SK-N-SH treated with all-trans-retinoic acid at 6 μM for 48 hours (cell line): ENCODE measurements around the gene NCBP3.
"Not testable (repeated sequence)": the region's sequence is repeated elsewhere in the genome, so short reads cannot be mapped to it uniquely, and the experiment has no call there.

Experiments
- ATAC-seq: fragments of 200-7000 bp; cut with Tn5 transposase; 3 replicates; pipeline ENCODE4 v1.9.1; 2020; ENCODE audit warnings: mild to moderate bottlenecking, moderate library complexity
- ARNTL ChIP-seq: fragments of 450-650 bp; formaldehyde crosslinking; IDR thresholded peaks from 2 replicates; pipeline ENCODE4 v1.5.0; 2020; ENCODE audit warnings: low read depth, mild to moderate bottlenecking, moderate library complexity, borderline replicate concordance
- BACH2 ChIP-seq: fragments of 250-450 bp; sonication (Bioruptor Pico); IDR thresholded peaks from 2 replicates; pipeline ENCODE4 v1.9.0; 2021; ENCODE audit warnings: mild to moderate bottlenecking, borderline replicate concordance
- CSDC2 ChIP-seq: fragments of 250-450 bp; sonication (Bioruptor Pico); IDR thresholded peaks from 2 replicates; pipeline ENCODE4 v1.5.0; 2020; ENCODE audit warnings: mild to moderate bottlenecking, moderate library complexity
- ESRRG ChIP-seq: fragments of 250-450 bp; sonication (Bioruptor Pico); IDR thresholded peaks from 2 replicates; pipeline ENCODE4 v1.6.1; 2021; ENCODE audit warnings: mild to moderate bottlenecking
- GLIS3 ChIP-seq: fragments of 250-450 bp; sonication (Bioruptor Pico); IDR thresholded peaks from 2 replicates; pipeline ENCODE4 v1.5.0; 2020; ENCODE audit warnings: mild to moderate bottlenecking, moderate library complexity
- ISL1 ChIP-seq: fragments of 250-450 bp; sonication (Bioruptor Pico); IDR thresholded peaks from 2 replicates; pipeline ENCODE4 v2.1.2; 2022; ENCODE audit warnings: mild to moderate bottlenecking, moderate library complexity
- OSR1 ChIP-seq: fragments of 250-450 bp; sonication (Bioruptor Pico); IDR thresholded peaks from 2 replicates; pipeline ENCODE4 v1.8.0; 2022; ENCODE audit warnings: moderate library complexity, mild to moderate bottlenecking, inconsistent platforms
- PPARA ChIP-seq: fragments of 250-450 bp; sonication (Bioruptor Pico); IDR thresholded peaks from 2 replicates; pipeline ENCODE4 v1.5.0; 2020; ENCODE audit warnings: mild to moderate bottlenecking, borderline replicate concordance
- SNAI2 ChIP-seq: fragments of 250-450 bp; sonication (Bioruptor Pico); IDR thresholded peaks from 2 replicates; pipeline ENCODE4 v1.5.0; 2020; ENCODE audit warnings: mild to moderate bottlenecking, moderate library complexity
- TCF4 ChIP-seq: fragments of 250-450 bp; sonication (Bioruptor Pico); IDR thresholded peaks from 2 replicates; pipeline ENCODE4 v1.8.0; 2021; ENCODE audit warnings: mild to moderate bottlenecking, moderate library complexity, borderline replicate concordance
- TOX ChIP-seq: fragments of 250-450 bp; sonication (Bioruptor Pico); IDR thresholded peaks from 2 replicates; pipeline ENCODE4 v1.8.0; 2021; ENCODE audit warnings: mild to moderate bottlenecking, moderate library complexity, borderline replicate concordance
- ZC3H10 ChIP-seq: fragments of 250-450 bp; sonication (Bioruptor Pico); IDR thresholded peaks from 2 replicates; pipeline ENCODE4 v1.5.1; 2021; ENCODE audit warnings: mild to moderate bottlenecking, moderate library complexity
- ZFP3 ChIP-seq: fragments of 250-450 bp; sonication (Bioruptor Pico); IDR thresholded peaks from 2 replicates; pipeline ENCODE4 v1.5.0; 2020; ENCODE audit warnings: mild to moderate bottlenecking, moderate library complexity
- ZFP30 ChIP-seq: fragments of 450-650 bp; formaldehyde crosslinking; IDR thresholded peaks from 2 replicates; pipeline ENCODE4 v1.5.0; 2022; ENCODE audit warnings: mild to moderate bottlenecking, moderate library complexity
- ZNF565 ChIP-seq: fragments of 450-650 bp; formaldehyde crosslinking; conservative IDR thresholded peaks from 2 replicates; pipeline ENCODE4 v1.5.0; 2020; ENCODE audit warnings: low read depth, mild to moderate bottlenecking, moderate library complexity
- ZNF70 ChIP-seq: fragments of 450-650 bp; formaldehyde crosslinking; IDR thresholded peaks from 2 replicates; pipeline ENCODE4 v1.5.0; 2020; ENCODE audit warnings: mild to moderate bottlenecking, moderate library complexity
- TF ChIP-seq, protein P1 (sequence below): fragments of 250-450 bp; sonication (Bioruptor Pico); IDR thresholded peaks from 2 replicates; pipeline ENCODE4 v1.8.0; 2021; ENCODE audit warnings: low read depth, mild to moderate bottlenecking, moderate library complexity, borderline replicate concordance
- TF ChIP-seq, protein P2 (sequence below): fragments of 250-450 bp; sonication (Bioruptor Pico); IDR thresholded peaks from 2 replicates; pipeline ENCODE4 v1.5.1; 2021; ENCODE audit warnings: mild to moderate bottlenecking, moderate library complexity
- TF ChIP-seq, protein P3 (sequence below): fragments of 250-450 bp; sonication (Bioruptor Pico); IDR thresholded peaks from 2 replicates; pipeline ENCODE4 v1.5.1; 2020; ENCODE audit warnings: low read depth, mild to moderate bottlenecking, moderate library complexity
- TF ChIP-seq, protein P4 (sequence below): fragments of 250-450 bp; sonication (Bioruptor Pico); IDR thresholded peaks from 2 replicates; pipeline ENCODE4 v1.8.0; 2020; ENCODE audit warnings: mild to moderate bottlenecking, moderate library complexity, borderline replicate concordance

Gene NCBP3

DNA sequence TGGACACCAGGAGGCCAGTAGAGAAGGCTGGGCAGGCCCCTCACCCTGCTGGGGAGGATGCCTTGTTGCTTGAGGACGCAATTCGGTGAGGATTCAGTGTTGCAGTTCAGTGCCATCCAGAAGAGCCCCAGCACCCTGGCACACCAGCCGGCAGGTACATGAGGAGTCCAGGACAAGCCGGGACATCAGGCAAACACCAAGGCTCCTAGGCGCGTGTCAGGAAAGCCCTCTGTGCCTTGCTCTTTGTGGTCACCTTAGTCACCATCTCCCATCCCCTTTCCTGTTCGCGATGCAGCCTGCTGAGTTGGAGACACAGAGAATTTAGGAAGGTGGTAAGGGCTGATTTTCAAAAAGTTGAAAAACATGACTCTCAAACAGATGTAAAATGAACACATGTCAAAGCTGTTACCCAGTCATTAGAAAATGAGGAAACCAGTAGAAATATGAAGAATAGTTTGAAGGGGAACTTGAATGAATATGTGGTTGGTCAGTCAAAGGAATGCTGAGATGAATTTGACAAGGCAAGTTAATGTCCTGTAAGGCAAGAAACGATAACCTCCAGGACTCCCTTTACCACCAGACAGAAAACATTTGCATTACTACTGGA, 2.3 kb upstream of the NCBP3 start:
- TF ChIP-seq, protein P1, sequence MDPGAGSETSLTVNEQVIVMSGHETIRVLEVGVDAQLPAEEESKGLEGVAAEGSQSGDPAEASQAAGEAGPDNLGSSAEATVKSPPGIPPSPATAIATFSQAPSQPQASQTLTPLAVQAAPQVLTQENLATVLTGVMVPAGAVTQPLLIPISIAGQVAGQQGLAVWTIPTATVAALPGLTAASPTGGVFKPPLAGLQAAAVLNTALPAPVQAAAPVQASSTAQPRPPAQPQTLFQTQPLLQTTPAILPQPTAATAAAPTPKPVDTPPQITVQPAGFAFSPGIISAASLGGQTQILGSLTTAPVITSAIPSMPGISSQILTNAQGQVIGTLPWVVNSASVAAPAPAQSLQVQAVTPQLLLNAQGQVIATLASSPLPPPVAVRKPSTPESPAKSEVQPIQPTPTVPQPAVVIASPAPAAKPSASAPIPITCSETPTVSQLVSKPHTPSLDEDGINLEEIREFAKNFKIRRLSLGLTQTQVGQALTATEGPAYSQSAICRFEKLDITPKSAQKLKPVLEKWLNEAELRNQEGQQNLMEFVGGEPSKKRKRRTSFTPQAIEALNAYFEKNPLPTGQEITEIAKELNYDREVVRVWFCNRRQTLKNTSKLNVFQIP (CRISPR knock-in tag), result no peak
- no peak for ATAC-seq

DNA sequence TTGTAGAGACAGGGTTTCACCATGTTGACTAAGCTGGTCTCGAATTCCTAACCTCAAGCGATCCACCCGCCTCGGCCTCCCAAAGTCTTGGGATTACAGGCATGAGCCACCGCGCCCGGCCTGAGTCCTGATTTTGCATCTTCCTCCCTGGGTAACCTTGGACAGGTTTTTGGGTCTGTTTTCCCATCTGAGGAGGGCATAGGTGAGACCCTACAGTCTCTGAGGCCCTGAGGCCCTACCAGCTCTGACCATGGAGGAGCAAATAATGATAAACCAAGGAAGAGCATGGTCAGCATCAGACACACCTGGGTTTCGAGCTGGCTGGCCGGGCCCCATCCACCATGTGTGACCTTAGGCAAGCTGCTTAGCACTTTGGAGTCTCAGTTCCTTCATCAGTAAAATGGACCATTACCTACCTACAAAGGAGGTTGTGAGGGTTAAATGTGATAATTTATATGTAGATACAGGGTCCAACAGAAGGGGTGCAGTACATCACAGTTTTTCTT, 1.2 kb upstream of the NCBP3 start:
- TF ChIP-seq ZFP3 (CRISPR knock-in tag) (no peak), OSR1 (CRISPR knock-in tag) (no peak), TOX (no peak), SNAI2 (CRISPR knock-in tag) (no peak), ISL1 (CRISPR knock-in tag) (no peak), ZFP30 (no peak), ARNTL (CRISPR knock-in tag) (no peak), ZNF70 (CRISPR knock-in tag) (no peak), GLIS3 (CRISPR knock-in tag) (no peak), CSDC2 (CRISPR knock-in tag) (no peak), TCF4 (CRISPR knock-in tag) (no peak), PPARA (no peak), BACH2 (CRISPR knock-in tag) (no peak)
- TF ChIP-seq, protein P2, sequence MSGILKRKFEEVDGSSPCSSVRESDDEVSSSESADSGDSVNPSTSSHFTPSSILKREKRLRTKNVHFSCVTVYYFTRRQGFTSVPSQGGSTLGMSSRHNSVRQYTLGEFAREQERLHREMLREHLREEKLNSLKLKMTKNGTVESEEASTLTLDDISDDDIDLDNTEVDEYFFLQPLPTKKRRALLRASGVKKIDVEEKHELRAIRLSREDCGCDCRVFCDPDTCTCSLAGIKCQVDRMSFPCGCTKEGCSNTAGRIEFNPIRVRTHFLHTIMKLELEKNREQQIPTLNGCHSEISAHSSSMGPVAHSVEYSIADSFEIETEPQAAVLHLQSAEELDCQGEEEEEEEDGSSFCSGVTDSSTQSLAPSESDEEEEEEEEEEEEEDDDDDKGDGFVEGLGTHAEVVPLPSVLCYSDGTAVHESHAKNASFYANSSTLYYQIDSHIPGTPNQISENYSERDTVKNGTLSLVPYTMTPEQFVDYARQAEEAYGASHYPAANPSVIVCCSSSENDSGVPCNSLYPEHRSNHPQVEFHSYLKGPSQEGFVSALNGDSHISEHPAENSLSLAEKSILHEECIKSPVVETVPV (CRISPR knock-in tag), result no peak
- TF ChIP-seq, protein P3, sequence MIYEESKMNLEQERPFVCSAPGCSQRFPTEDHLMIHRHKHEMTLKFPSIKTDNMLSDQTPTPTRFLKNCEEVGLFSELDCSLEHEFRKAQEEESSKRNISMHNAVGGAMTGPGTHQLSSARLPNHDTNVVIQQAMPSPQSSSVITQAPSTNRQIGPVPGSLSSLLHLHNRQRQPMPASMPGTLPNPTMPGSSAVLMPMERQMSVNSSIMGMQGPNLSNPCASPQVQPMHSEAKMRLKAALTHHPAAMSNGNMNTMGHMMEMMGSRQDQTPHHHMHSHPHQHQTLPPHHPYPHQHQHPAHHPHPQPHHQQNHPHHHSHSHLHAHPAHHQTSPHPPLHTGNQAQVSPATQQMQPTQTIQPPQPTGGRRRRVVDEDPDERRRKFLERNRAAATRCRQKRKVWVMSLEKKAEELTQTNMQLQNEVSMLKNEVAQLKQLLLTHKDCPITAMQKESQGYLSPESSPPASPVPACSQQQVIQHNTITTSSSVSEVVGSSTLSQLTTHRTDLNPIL, result no peak
- ATAC-seq, result no peak

DNA sequence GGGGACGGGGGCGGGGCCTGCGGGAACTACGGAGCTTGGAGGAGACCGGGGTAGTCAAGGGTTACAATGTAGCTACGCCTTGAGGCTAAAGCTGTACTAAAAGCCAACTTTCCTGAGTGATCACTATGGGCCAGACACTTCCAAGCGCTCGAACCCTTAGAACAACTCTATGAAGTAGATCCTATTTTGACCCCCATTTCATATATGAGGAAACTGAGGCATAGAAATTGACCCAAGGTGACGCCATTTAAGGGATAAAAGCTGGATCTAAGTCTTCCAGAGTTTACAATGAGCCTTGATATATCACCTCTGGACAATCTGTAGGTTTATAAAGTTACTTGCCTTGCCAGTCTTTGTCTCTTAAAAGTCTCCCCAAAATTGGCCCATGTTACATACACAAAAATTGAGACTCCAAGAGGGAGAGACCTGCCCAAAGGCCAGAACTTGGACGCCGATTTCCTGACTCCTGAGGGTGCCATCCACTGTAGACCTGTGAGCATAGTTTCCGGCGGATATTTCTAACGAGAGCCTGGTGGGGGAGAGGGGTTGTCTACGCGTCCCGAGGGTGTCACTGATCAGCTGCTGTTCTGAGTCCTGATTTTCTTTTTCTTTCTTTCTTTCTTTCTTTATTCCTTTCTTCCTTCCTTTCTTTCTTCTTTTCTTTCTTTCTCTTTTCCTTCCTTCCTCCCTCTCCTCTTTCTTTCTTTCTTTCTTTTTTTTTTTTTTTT, 555 bp upstream of the NCBP3 start:
- no peak for ATAC-seq
- TF ChIP-seq ZFP30, result no peak
- TF ChIP-seq SNAI2 (CRISPR knock-in tag), result no peak
- no peak for TF ChIP-seq ZNF70 (CRISPR knock-in tag)
- TF ChIP-seq, protein P2 (CRISPR knock-in tag), result no peak
- TF ChIP-seq ZC3H10 (CRISPR knock-in tag), result no peak
- TF ChIP-seq ZNF565 (CRISPR knock-in tag), result no peak
- no peak for TF ChIP-seq ARNTL (CRISPR knock-in tag)
- TF ChIP-seq, all 23 proteins: peak for 0

DNA sequence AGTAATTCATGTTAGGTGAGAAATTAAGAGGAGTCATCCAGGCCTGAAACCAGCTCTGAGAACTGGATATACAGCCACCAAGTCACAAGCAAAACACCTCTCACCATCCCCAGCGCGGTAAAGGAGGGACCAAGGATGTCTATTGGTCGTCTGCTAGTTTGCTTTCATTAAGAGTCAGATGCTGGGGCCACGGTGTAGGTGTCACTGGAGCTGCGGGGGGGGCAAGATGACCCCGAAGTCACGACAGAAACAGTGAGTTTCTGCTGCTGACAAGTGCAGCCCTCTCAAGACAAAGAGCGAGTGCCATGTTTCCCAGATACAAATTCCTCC, 790 bp downstream of the NCBP3 start:
- ATAC-seq, result peak; percentile 6
- TF ChIP-seq ESRRG (CRISPR knock-in tag) (no peak), ZFP30 (no peak), ZC3H10 (CRISPR knock-in tag) (no peak), GLIS3 (CRISPR knock-in tag) (no peak)
- TF ChIP-seq, protein P1 (CRISPR knock-in tag), result no peak
- TF ChIP-seq, protein P4, sequence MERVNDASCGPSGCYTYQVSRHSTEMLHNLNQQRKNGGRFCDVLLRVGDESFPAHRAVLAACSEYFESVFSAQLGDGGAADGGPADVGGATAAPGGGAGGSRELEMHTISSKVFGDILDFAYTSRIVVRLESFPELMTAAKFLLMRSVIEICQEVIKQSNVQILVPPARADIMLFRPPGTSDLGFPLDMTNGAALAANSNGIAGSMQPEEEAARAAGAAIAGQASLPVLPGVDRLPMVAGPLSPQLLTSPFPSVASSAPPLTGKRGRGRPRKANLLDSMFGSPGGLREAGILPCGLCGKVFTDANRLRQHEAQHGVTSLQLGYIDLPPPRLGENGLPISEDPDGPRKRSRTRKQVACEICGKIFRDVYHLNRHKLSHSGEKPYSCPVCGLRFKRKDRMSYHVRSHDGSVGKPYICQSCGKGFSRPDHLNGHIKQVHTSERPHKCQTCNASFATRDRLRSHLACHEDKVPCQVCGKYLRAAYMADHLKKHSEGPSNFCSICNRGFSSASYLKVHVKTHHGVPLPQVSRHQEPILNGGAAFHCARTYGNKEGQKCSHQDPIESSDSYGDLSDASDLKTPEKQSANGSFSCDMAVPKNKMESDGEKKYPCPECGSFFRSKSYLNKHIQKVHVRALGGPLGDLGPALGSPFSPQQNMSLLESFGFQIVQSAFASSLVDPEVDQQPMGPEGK (CRISPR knock-in tag), result no peak
- TF ChIP-seq, protein P2 (CRISPR knock-in tag), result no peak

DNA sequence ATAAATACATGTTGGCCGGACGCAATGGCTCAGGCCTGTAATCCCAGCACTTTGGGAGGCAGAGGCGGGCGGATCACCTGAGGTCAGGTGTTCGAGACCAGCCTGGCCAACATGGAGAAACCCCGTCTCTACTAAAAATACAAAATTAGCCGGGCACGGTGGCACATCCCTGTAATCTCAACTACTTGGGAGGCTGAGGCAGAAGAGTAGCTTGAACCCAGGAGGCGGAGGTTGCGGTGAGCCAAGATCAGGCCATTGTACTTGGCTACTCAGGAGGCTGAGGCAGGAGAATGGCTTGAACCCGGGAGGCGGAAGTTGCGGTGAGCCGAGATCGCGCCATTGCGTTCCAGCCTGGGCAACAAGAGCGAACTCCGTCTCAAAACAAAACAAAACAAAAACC, 1.5 kb downstream of the NCBP3 start:
- ATAC-seq, result not testable (repeated sequence)
